Activated naive CD8-positive, alpha-beta T cell treated with anti-CD3 and anti-CD28 coated beads, Interleukin-2, amount 10 ng/mL, durations not matched to agents 7 days and 5 days (primary cell): ENCODE measurements around the gene NAT16. TPM values are rescaled to one million over a fixed set of nuclear protein-coding genes. Genes with fewer than 3 reads are reported as not detected.

Experiments used
- ATAC-seq: fragments of 150-1000 bp; cut with Tn5 transposase; one replicate; pipeline ENCODE4 v1.10.0; 2021; ENCODE audit warnings: low read depth, moderate library complexity
- POLR2A ChIA-PET: fragments of 350-600 bp; sonication (Branson Sonifier 250); formaldehyde crosslinking; loops from one replicate; lab custom pipeline; 2021; ENCODE audit warnings: antibody characterized with exemption; lab: Charles Lee
- DNase-seq: peaks from one replicate; pipeline ENCODE4 v3.0.0; 2021
- H3K27ac Mint-ChIP-seq: one replicate; pipeline ENCODE4 v1.8.0; 2022; ENCODE audit warnings: mild to moderate bottlenecking, mixed read lengths
- H3K27me3 Mint-ChIP-seq: one replicate; pipeline ENCODE4 v1.8.0; 2022; ENCODE audit warnings: mild to moderate bottlenecking, moderate library complexity, mixed read lengths
- H3K36me3 Mint-ChIP-seq: one replicate; pipeline ENCODE4 v1.8.0; 2021; ENCODE audit warnings: mild to moderate bottlenecking, mixed read lengths
- H3K4me1 Mint-ChIP-seq: one replicate; pipeline ENCODE4 v1.8.0; 2021; ENCODE audit warnings: mixed read lengths
- H3K4me3 Mint-ChIP-seq: one replicate; pipeline ENCODE4 v1.8.0; 2022; ENCODE audit warnings: mild to moderate bottlenecking, moderate library complexity, mixed read lengths
- H3K9me3 Mint-ChIP-seq: one replicate; pipeline ENCODE4 v1.8.0; 2021; ENCODE audit warnings: mixed read lengths
- total RNA-seq, 2 experiments: library from RNA; stranded (reverse); gene quantifications; one replicate each; pipeline ENCODE4 v1.2.3, GENCODE V29; 2021

NAT16 gene
- total RNA-seq, 2 experiments from 2014 or later: not detected

GRCh38 chr7:101156277-101156676 is 23.8 kb downstream of the NAT16 start:
- Mint-ChIP-seq H3K27me3 (peaks cover 21% of the 10 kb centered on the region), H3K27ac (no peak overlapping the region), H3K9me3 (no peaks in the 10 kb centered on the region), H3K4me1 (peaks cover 12% of the 10 kb centered on the region), H3K36me3 (peaks cover 10% of the 10 kb centered on the region), H3K4me3 (no peak overlapping the region)
- no peak for ATAC-seq
- POLR2A ChIA-PET: interaction anchor here (0.5 to 1.3 kb wide), 4 partner anchors 9 to 55 kb away, joined by 3 to 7 read pairs (median 4); partner anchors contain the start of gene VGF
- no peak for DNase-seq

DNA sequence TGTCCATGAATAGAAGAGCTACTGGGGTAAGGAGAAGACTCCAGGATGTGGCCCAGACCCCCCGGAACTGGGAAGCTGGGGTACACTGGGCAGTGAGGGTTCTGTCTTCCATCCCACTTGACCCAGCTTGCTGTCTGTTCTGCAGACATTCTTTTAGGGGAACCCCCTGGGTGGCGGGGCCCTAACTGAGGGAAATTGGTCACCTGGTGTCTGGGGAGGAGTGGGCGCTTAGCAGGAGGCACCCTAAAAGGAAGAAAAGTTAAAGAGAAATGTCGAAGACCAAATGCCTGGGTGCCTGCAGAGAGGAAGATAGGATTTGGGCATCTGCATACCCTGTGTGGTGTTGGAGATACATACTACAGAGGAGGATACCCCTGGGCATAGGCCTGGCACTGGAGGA is 24.8 kb downstream of the NAT16 start:
- H3K9me3 Mint-ChIP-seq: no peaks in the 10 kb centered on the region
- H3K36me3 Mint-ChIP-seq: peaks cover 10% of the 10 kb centered on the region
- POLR2A ChIA-PET: interaction anchor here (2.0 kb wide), 1 partner anchor 13 kb away, joined by 5 read pairs; no protein-coding TSS in a partner anchor
- H3K27me3 Mint-ChIP-seq: peaks cover 24% of the 10 kb centered on the region
- H3K4me3 Mint-ChIP-seq: peak overlapping the region; percentile 87
- no peak for DNase-seq
- peak overlapping the region; percentile 47 for H3K27ac Mint-ChIP-seq
- H3K4me1 Mint-ChIP-seq: peaks cover 12% of the 10 kb centered on the region
- ATAC-seq: no peak

DNA sequence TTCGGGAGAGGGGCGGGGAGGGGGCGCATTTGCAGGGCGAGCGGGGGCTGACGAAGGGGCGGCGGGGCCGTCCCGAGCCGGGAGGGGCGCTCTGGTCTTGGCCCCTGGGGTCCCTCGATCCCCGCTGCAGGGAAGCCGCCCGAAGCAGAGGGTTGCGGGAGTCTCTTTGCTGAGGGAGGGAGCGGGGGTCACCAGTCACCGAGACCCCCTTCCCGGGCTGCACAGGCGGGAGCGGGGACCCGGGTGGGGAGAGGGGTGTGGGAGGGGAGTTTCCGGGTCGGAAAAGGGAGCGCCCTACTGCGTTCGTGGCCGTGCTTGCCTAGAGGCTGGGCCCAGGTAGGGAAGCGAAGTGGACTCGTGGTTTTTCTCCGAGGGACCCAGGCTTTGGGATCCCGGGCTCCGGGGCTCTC is 25.4 kb downstream of the NAT16 start:
- Mint-ChIP-seq H3K9me3 (no peaks in the 10 kb centered on the region), H3K4me3 (peak overlapping the region; percentile 87), H3K4me1 (peaks cover 12% of the 10 kb centered on the region), H3K27me3 (peaks cover 25% of the 10 kb centered on the region), H3K27ac (no peak overlapping the region), H3K36me3 (peaks cover 8% of the 10 kb centered on the region)
- no peak for DNase-seq
- POLR2A ChIA-PET: interaction anchor here (1.4 to 2.0 kb wide), 2 partner anchors 13 to 19 kb away, joined by 5 to 6 read pairs; no protein-coding TSS in a partner anchor
- peak; percentile 30 for ATAC-seq

DNA sequence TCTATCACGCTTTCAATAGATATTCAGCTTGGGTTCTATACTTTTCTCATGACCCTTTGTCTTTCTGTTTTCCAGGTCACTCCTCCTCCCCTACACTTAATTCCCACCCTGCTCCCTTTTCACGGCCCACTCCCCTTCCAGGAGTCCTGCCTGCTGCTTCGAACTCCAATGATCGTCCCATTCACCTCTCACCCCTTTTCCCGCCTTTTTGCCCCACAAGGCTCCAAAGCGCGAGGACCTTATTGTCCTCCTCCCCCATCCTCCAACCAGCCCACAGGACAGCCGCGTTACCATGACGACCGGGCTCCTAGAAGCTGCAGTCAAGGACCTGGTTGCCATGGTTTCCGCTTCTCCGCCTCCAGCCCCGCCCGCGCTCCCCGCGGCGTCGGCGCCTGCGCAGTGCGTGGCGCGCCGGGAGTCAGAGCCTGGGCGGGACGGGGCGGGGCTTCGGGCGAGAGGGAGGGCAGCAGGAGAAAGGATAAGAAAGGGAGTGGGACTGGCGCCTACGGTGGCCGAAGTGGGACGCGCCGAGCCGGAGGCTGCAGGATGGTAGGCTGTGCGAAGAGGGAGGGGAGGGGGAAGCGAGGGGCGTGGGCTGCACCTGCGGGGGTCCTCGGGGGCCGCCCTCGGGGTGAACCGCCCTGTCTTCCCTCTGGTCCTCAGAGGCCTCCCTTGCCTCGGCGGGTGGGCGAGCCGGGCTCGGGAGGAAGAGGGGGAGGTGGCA is 26.0 kb downstream of the NAT16 start, which contains the start of gene AP1S1:
AP1S1 (plus strand) TSS at position 508 of the 724 bp plus-strand sequence; CDS start at position 547, 39 bp downstream.
- H3K27ac Mint-ChIP-seq: peak within 1 kb of the TSS; percentile 55
- peaks cover 12% of the 10 kb centered on the region for H3K4me1 Mint-ChIP-seq

DNA sequence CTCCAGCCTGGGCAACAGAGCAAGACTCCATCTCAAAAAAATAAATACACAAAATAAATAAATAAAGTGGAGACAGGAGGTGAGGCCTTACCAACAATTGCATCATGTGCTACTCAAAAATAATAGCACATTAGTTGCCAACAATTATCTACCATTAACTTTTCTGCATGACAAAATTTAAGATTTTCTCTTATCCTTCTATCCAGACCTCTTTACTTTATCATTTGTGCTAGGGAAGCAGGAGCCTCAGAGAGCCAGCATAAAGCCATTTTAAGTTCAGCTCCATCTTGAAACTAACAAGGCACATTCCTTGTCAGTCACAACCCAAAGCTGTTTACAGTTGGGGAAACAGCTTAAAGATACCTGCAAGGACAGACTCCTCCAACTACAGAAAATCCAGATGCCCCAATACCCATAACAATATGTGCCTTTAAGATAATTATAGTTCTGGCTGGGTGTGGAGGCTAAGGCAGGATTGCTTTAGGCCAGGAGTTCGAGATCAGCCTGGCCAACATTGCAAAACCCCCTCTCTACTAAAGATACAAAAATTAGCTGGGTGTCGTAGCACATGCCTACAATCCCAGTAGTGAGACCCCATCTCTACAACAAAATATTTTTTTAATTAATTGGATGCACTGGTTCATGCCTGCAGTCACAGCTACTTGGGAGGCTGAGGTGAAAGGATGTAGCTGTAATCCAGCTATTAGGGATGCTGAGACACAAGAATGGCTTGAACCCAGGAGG is 28.0 kb downstream of the NAT16 start:
- Mint-ChIP-seq H3K4me3 (no peak overlapping the region), H3K27me3 (peaks cover 44% of the 10 kb centered on the region), H3K36me3 (peaks cover 4% of the 10 kb centered on the region), H3K4me1 (peaks cover 14% of the 10 kb centered on the region), H3K27ac (no peak overlapping the region), H3K9me3 (no peaks in the 10 kb centered on the region)
- DNase-seq (no peak), ATAC-seq (no peak)
- POLR2A ChIA-PET: interaction anchor here (0.6 to 1.3 kb wide), 2 partner anchors 57 to 66 kb away, joined by 3 read pairs; no protein-coding TSS in a partner anchor

More for the DNA sequence above, 26.0 kb downstream of the NAT16 start, which contains the start of gene AP1S1:
- H3K9me3 Mint-ChIP-seq: no peaks in the 10 kb centered on the region
- peak within 1 kb of the TSS; percentile 87 for H3K4me3 Mint-ChIP-seq
- peak; percentile 94 for DNase-seq
- H3K27me3 Mint-ChIP-seq: peaks cover 30% of the 10 kb centered on the region
- H3K36me3 Mint-ChIP-seq: peaks cover 8% of the 10 kb centered on the region
- ATAC-seq: peak; percentile 87
- POLR2A ChIA-PET: interaction anchor here (1.4 to 2.0 kb wide), 2 partner anchors 12 to 19 kb away, joined by 5 to 6 read pairs; no protein-coding TSS in a partner anchor

GRCh38 chr7:101140746-101141382 is 39.2 kb downstream of the NAT16 start:
- H3K4me1 Mint-ChIP-seq: peaks cover 39% of the 10 kb centered on the region
- H3K36me3 Mint-ChIP-seq: no peaks in the 10 kb centered on the region
- DNase-seq (no peak), ATAC-seq (peak; percentile 34)
- POLR2A ChIA-PET: interaction anchor here (0.7 to 1.9 kb wide), 5 partner anchors 14 to 103 kb away, joined by 3 to 6 read pairs (median 3); partner anchors contain the start of gene AP1S1
- H3K27ac Mint-ChIP-seq: peak overlapping the region; percentile 13
- no peaks in the 10 kb centered on the region for H3K9me3 Mint-ChIP-seq
- H3K4me3 Mint-ChIP-seq: no peak overlapping the region
- peaks cover 42% of the 10 kb centered on the region for H3K27me3 Mint-ChIP-seq

GRCh38 chr7:101140339-101140699 is 39.8 kb downstream of the NAT16 start:
- DNase-seq: no peak
- POLR2A ChIA-PET: interaction anchor here (0.7 to 1.6 kb wide), 4 partner anchors 15 to 103 kb away, joined by 3 to 6 read pairs (median 3); no protein-coding TSS in a partner anchor
- no peaks in the 10 kb centered on the region for H3K9me3 Mint-ChIP-seq
- peaks cover 39% of the 10 kb centered on the region for H3K4me1 Mint-ChIP-seq
- H3K36me3 Mint-ChIP-seq: no peaks in the 10 kb centered on the region
- peaks cover 39% of the 10 kb centered on the region for H3K27me3 Mint-ChIP-seq
- H3K27ac Mint-ChIP-seq: no peak overlapping the region
- H3K4me3 Mint-ChIP-seq: no peak overlapping the region
- ATAC-seq: no peak

DNA sequence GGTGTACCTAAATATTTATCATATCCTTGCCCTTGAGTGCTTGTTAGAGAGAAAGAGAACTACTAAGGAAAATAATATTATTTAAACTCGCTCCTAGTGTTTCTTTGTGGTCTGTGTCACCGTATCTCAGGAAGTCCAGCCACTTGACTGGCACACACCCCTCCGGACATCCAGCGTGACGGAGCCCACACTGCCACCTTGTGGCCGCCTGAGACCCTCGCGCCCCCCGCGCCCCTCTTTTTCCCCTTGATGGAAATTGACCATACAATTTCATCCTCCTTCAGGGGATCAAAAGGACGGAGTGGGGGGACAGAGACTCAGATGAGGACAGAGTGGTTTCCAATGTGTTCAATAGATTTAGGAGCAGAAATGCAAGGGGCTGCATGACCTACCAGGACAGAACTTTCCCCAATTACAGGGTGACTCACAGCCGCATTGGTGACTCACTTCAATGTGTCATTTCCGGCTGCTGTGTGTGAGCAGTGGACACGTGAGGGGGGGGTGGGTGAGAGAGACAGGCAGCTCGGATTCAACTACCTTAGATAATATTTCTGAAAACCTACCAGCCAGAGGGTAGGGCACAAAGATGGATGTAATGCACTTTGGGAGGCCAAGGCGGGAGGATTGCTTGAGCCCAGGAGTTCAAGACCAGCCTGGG is 41.8 kb downstream of the NAT16 start:
- POLR2A ChIA-PET: interaction anchor here (0.9 to 1.6 kb wide), 3 partner anchors 11 to 53 kb away, joined by 3 to 8 read pairs (median 4); partner anchors contain the start of genes SERPINE1 and TRIM56
- Mint-ChIP-seq H3K4me1 (peaks cover 35% of the 10 kb centered on the region), H3K27me3 (peaks cover 40% of the 10 kb centered on the region), H3K4me3 (peak overlapping the region; percentile 63), H3K9me3 (no peaks in the 10 kb centered on the region), H3K27ac (peak overlapping the region; percentile 72), H3K36me3 (no peaks in the 10 kb centered on the region)
- DNase-seq: peak; percentile 55
- peak; percentile 90 for ATAC-seq

DNA sequence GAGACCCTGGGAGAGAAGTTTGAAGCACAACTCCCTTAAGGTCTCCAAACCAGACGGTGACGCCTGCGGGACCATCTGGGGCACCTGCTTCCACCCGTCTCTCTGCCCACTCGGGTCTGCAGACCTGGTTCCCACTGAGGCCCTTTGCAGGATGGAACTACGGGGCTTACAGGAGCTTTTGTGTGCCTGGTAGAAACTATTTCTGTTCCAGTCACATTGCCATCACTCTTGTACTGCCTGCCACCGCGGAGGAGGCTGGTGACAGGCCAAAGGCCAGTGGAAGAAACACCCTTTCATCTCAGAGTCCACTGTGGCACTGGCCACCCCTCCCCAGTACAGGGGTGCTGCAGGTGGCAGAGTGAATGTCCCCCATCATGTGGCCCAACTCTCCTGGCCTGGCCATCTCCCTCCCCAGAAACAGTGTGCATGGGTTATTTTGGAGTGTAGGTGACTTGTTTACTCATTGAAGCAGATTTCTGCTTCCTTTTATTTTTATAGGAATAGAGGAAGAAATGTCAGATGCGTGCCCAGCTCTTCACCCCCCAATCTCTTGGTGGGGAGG is 42.4 kb downstream of the NAT16 start:
- DNase-seq: no peak
- Mint-ChIP-seq H3K4me1 (peaks cover 35% of the 10 kb centered on the region), H3K4me3 (peak overlapping the region; percentile 63), H3K27me3 (peaks cover 37% of the 10 kb centered on the region), H3K36me3 (no peaks in the 10 kb centered on the region), H3K9me3 (no peaks in the 10 kb centered on the region), H3K27ac (peak overlapping the region; percentile 72)
- no peak for ATAC-seq
- POLR2A ChIA-PET: interaction anchor here (0.6 to 1.6 kb wide), 3 partner anchors 11 to 53 kb away, joined by 4 to 8 read pairs (median 7); partner anchors contain the start of genes SERPINE1 and TRIM56

- no peaks in the 10 kb centered on the region for H3K36me3 Mint-ChIP-seq
- POLR2A ChIA-PET: no interaction called here
- peaks cover 19% of the 10 kb centered on the region for H3K4me1 Mint-ChIP-seq
- no peak overlapping the region for H3K4me3 Mint-ChIP-seq
- DNase-seq (no peak), ATAC-seq (no peak)
- no peaks in the 10 kb centered on the region for H3K9me3 Mint-ChIP-seq
- H3K27me3 Mint-ChIP-seq: peaks cover 48% of the 10 kb centered on the region
- H3K27ac Mint-ChIP-seq: no peak overlapping the region
Observed at GRCh38 chr7:101134399-101134980, 45.6 kb downstream of the NAT16 start.

- POLR2A ChIA-PET: no interaction called here
- Mint-ChIP-seq H3K4me3 (no peak overlapping the region), H3K4me1 (peaks cover 17% of the 10 kb centered on the region), H3K9me3 (no peaks in the 10 kb centered on the region), H3K36me3 (no peaks in the 10 kb centered on the region), H3K27me3 (peaks cover 52% of the 10 kb centered on the region), H3K27ac (no peak overlapping the region)
- DNase-seq (no peak), ATAC-seq (no peak)
Observed at GRCh38 chr7:101133621-101134398, 46.3 kb downstream of the NAT16 start.
